COR-L47 (cell line): ENCODE data around the gene PRKN.
"Not testable (repeated sequence)": the region's sequence is repeated elsewhere in the genome, so short reads cannot be mapped to it uniquely, and the experiment has no call there.

Source experiments
- DNase-seq: peaks from one replicate; lab custom pipeline; 2025; lab: John Stamatoyannopoulos, UW

Gene PRKN

DNA sequence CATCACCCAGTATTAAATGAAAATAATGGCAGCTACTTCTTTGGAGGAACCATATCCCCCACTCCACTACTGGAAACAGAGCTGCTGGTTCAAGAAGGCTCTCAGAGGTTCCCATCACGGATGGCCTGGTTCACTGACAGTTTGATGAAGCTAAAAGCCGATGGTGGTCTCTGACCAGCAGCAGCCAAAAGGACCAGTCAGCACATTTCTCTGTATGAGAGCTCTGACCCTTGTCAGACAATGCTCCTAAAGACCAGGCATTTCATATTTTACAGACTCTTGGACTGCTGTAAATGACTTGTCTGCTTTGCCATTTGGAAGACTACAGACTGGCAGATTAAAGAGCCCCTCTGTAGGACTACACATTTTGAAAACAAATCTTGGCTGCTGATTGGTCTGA is 16.6 kb downstream of the PRKN start:
- DNase-seq = no peak

DNA sequence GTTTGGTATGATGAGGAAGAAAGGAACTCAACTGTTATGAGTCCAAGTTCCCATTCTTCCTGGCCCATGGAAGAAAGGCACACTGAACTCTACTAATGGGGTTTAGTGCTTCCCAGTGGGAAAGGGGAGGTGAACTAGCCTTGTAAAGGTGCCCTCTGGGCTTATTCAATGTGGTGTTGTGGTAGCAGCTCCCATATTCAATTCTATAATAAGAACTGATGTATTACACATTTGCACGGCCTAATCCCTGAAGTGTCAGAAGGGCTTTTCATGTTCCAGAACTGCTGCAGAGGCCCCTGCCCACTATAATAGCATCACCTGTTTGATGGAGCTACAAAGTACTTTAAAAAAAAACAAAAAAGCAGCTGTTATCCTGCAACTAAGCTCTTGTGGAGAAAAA is 17.1 kb downstream of the PRKN start:
- no peak for DNase-seq

DNA sequence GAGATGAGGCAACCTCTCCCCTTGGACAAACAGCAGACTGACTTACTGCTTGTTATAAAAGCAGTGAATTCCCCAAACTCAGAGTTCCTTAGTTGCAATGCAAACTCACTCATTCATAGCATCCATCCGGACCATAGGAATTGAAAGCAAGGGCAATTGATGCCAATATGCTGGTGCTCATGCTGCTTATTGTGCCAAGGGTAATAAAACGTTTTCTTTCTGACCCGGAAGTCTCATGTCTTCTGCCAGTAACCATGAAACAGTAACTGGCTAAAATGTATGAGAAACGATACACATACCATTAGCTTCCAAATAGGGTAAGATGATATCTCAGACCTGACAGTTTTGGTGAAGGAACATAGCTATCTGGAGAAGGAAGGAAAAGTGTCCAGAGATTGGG is 18.1 kb downstream of the PRKN start:
- no peak for DNase-seq

DNA sequence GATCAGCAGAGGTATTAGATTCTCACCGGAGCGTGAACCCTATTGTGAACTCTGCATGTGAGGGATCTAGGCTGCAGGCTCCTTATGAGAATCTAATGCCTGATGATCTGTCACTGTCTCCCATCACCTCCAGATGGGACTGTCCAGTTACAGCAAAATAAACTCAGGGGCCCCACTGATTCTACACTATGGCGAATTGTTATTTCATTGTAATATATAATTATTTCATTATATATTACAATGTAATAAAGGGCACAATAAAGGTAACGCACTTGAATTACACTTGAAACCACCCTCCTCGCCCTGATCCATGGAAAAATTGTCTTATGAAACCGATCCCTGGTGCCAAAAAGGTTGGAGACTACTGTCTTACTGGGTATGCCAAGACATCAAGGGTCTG is 18.6 kb downstream of the PRKN start:
- DNase-seq = no peak

DNA sequence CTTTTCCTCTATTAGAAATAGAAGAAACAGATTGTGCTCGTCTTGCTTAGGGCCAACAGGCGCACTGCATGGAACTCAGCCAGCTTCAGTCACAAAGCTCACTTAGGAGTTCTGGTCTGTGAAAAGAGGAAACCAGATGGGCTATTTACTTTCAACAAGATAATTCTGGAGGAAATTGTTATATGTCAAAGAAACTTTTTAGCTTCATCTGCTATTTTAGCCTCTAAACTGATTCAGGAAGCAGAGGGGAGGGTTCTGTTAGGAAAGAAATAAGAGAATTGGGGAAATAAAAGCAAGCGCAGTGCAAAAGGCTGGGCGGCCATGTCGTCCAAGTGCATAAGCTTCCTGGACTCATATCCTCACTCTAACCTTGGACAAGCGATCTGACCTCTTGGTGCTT is 21.3 kb downstream of the PRKN start:
- DNase-seq = no peak

DNA sequence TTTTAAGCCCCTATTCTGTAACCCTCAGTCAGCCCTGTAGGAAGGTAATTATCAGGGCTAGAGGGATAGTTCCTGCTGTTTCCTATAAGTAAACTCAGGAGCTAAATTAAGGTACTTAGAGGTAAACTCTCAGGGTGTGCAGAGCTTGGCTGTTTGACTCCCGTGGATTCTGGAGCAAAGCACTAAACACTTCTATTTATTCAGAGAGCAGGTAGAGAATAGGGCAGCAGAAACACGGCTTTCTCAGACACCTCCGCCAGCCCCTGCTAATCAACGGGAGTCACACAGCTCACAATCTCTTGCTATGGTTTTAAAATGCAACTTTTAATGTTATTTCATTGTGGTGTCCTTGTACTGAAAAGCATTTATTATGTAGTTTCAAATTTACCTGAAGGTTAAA is 21.8 kb downstream of the PRKN start:
- peak; percentile 43 for DNase-seq

DNA sequence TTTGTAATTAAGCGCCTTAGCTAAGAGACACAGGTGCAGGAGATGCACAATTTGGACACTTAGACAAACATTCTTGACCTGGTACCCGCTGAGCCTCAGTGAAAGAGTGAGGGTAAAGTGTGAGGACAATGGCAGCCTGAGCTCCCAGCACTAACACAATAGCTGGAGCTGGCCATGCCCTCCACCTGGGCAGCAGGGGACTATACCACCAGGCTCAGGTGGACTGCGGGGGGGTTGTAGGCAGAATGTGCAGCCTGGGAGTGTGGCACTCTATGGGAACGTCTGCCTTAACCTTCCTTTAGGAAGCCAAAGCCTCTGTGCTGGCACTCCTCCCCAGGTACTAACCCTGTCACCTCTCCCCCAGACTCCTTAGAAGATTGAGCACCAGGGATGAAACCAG is 23.6 kb downstream of the PRKN start:
- DNase-seq = peak; percentile 30

DNA sequence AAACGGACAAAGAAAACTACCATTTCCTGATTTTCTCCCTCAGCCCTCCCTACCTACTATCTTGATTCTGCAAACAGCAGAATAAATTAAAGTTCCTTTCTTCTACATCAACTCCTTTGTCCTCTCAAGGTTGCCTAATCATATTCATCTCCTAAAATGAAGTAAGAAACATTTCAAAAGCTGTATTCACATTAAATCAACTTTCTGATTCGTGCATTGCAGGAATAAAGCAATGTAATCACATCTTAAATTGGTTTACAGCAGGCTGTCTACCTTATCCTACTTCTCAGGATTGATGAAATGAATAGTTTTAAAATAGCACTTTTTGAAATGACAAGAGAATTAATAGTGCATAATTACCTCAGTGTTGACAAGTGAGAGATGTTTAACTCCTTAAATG is 25.1 kb downstream of the PRKN start:
- no peak for DNase-seq

DNA sequence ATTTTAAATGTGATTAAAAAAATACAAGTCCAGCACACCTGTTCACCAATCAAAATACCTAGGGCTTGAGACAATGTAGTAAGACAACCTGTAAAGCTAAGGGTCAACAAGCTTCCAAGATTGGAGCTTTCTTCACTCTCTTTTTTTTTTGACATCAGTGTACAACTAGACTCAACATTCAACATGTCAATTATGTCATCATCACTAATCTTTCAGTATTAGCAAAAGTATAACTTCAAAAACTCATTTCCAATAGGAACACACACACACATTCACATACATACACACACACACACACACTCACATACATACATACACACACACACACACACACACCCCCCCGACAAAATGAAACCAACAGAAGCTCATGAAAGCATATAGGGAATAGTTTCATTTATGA is 26.0 kb downstream of the PRKN start:
- no peak for DNase-seq

DNA sequence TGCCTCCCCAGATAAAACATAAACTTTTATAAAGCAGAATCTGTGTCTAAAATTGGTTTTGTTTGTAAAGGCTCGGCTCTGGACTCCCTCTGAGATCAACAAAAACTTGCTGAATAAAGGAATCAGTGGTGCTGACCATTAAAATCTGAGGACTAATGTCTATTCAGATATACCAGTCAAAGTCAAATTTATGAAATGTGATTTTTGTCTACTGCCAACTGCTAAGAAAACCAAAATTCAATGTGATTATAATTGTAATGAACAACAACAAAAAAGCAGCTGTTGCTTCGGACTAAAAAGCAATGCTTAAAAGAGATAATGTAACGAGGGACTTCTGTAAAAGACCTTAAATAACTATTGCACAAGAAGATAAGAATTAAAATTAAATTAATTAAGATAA is 26.6 kb downstream of the PRKN start:
- no peak for DNase-seq

DNA sequence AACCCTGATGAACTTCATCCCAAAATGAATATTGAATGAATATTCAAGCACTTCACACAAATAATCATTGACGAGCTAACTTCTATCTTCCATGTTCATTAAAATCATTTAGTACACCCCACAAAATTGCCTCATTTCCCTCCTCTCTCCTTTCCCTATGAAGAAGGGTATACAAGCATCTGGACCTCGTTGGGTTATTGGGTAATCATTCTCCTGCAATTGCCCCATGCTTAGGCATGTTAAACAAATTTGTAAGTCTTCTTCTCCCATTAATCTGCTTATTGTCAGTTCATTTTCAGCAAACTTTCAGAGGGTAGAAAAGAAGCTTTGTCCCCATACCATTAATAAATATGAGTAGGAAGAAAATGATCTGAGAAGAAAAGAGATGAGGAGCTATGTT is 27.6 kb downstream of the PRKN start:
- DNase-seq = no peak

DNA sequence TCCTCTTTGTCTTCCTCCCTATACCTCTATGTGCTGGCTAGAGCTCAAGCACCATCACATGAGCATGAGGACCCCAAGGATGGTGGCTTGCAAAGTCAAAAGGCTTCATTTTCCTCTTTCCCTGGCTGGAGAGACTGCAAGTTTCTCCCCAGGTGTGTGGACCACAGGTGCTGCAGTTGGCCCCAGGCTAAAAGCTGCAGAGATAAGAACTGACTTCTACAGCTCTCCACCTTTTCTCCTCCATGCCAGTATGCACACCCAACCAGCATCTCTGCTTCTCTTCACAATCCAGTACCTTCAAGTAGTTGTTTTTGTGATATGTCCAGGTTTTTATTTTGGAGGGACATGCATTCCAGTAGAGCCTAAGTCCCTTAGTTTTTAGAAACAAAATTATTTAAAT is 29.1 kb downstream of the PRKN start:
- no peak for DNase-seq

DNA sequence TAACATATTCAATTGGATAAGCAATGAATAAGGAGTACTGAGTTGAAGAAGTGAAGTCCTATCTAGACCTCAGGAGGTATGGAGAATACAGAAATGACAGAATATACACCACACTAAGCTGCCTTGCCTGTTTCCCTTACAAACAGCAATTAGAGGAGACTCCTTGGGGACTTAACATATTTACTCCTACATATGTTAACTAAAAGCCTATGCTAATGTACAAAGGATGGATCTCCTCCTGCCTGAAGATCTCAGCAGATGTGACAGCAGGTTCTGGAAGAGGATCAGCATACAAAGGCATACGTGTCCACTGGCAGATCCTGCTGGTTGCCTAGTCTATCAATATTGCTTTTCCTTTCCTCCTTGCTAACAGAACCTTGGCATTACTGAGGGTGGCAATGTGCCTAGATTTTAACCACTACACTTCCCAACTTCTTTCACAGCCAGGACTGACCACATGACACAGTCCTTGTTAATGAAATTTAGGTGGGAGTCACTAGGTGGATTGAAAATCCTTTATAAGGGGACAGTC is 29.6 kb downstream of the PRKN start:
- no peak for DNase-seq

DNA sequence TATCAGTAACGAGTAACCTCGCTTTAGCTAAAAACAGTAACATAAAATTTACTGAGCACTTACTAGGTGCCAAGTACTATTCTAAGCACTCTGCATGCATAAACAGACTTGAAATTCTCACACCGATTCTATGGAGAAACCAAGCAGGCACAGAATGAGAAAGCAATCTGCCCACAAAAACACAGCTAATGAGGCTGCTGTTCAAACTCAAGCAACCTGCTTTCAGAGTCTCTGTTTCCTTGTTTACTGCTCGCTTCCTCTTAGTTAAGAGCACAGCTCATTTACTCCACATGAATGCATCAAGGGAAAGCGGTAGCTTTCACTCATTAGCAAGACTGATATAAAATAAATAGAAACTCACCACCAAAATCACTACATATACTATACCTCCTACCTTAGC is 37.4 kb downstream of the PRKN start:
- DNase-seq = no peak

DNA sequence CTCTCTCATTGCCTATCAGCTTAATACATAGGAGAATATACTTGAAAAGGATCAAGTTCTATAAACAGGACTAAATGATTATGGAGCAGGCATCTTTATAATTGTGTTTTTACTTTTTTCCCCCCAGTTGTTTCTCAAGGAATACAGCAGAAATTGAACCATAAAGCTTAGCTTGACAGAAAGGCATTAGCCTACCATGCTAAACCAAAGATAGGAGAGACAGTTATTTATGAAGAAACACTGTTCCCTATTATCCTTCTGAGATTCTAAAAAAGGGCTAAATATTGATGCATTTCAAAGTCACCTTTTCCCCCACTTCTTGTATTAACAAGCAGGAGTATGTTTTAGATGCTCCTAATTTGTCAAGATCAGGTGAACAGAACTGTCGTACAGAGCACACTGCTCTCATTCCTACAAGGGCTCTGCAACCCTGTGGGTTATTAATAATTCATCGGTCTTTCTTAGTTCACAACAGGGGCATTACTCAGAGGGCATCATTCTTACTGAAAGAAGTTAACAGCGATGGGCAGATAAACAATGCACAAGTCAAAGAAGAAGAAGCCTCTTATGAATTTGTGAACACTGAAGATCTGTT is 38.7 kb downstream of the PRKN start:
- DNase-seq = no peak

DNA sequence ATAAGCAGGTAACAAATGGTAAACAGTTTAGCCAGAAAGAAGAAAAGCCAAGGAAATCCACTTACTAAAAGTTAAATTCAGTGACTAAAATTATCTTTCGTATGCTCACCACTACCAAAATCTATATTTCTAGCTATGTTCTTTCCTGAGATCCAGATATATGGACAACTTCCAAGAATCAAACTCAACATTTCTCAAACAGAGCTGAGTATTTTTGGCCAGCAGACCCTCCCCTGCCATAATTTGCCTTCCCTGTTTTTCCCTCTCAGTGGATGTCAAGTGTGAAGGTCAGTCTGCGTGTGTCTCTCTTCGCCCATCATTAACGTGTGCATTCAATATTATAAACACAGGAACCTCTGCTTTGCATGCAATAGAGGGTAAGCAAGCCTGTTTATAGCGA is 42.0 kb downstream of the PRKN start:
- DNase-seq = no peak

DNA sequence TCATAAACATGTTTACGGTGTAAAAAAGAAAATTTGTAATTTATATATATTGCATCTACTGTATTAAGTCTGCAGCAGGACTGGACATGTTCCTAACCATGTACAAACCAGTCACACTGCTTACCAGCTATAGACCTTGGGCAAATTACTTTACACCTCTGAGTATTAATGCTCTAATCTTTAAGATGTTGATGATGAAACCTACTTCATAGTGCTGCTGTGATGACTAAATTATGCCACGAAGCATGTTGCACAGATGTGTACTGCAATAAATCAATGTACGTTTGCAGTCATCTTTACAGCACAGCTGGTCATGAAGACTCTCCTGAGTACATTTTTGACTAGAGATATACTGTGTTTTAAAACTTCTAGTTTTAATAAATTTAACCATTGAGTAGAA is 42.6 kb downstream of the PRKN start:
- DNase-seq = no peak

DNA sequence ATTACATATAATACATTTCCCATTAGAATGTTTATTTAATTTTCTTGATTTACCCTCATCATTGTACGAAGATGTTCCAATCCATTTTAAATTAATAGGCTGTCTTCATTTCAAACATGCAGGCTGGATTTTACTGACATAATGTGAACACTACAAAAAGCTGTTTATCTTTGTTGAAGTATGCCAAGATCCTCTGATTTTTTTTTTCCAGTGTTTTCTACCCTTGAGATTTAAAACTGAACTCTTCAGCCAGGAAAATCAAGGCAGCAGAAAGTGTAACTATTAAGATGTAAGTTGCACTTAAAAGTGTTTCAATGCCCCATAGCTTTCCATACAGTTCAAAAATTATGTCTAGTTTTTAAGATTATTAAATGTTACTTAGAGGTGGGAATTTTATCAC is 43.5 kb downstream of the PRKN start:
- no peak for DNase-seq

DNA sequence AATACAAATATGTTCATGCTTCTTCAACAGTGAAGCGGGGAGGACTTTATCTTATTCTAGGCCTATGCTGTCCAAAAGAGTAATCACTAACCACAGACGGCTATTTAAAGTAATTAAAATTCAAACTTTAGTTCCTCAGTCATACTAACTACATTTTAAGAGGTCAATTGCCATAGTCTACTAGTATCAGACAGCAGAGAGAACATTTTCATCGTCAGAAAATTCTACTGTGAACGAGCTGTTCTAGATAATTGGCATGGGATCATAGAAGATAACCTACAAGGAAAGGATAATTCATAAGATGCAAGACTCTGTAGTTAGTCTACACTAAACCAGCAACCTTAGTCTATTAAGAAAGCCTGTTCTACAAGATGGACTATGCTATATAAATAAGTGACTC is 44.4 kb downstream of the PRKN start:
- DNase-seq = no peak

DNA sequence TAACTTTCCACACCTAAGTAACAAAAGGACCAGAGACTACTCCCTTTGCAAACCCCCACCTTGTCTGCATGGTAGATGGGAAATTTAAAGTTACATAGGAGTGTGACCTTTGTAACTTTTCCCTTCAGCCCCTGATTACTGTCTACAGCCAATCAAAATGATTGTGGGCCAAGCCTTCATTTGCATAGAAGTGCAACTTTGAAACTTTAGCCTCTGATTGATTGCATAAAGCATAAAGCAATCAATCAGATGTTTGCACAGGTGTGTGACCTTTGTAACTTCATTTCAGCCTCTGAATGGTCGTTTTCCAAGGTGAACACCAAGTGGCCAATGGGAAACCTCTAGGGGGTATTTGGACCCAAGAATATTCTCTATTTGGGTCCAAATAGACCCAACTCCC is 46.1 kb downstream of the PRKN start:
- no peak for DNase-seq

DNA sequence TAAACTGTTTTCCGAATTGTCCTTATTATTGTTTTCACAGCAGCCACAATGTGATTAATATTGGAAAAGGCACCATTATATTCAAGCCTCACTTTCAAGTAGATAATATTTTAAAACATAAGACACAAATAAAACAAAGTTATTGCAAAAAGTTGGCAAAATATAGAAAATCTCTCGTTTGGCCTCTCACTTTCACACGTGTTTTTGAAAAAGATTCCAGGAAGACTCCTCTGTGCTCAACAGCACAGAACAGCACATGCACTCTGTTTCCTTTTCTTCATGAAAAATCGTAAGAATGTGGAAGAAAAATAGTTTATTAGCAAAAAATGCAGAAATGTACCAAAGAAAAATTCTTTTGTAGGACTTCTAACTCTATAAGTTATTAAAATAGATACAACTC is 46.7 kb downstream of the PRKN start:
- DNase-seq = no peak

DNA sequence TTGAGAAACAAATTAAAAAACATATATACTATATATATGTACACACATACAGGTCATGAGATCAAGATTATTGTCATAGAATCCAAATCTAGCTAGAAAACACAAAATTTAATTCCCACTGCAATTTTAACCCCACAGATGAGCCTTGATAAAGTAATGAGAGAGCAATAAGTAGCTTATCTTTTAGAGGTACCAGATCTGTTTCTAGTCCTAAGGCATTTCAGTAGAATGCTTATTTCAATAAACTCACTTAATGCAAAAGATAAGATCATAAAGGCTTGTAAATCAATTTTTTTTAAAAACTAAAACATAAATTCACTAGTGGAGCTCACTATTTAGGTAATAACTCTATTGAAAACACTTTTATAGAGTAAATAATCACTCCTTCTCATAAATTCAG is 47.2 kb downstream of the PRKN start:
- no peak for DNase-seq

DNA sequence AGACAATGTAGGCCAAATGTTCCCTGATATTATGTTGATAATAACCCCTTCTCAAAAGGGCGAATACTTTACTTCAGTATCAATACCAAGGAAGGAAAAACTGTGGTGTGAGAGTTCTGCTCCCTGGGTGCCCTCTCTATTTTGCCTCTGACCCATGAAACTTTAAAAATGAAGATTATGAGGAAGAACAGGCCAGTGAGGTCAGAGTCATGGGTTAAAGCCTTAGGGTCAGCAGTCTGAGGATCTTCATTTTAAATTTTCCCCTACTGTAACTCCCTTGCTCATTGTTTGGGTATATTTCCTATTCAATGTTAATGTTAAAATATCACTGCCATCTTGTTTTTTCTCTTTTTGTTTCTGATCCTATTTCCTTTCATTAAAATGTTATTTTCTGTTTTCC is 47.9 kb downstream of the PRKN start:
- DNase-seq = no peak

DNA sequence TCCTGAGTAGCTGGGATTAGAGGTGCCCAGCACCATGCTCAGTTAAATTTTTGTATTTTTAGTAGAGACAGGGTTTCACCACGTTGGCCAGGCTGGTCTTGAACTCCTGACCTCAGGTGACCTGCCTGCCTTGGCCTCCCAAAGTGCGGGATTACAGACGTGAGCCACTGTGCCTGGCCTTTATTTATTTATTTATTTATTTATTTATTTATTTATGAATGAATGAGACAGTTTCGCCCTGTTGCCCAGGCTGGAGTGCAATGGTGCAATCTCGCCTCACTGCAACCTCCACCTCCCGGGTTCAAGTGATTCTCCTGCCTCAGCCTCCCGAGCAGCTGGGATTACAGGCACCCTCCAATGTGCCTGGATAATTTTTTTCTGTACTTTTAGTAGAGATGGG is 48.7 kb downstream of the PRKN start:
- not testable (repeated sequence) for DNase-seq

DNA sequence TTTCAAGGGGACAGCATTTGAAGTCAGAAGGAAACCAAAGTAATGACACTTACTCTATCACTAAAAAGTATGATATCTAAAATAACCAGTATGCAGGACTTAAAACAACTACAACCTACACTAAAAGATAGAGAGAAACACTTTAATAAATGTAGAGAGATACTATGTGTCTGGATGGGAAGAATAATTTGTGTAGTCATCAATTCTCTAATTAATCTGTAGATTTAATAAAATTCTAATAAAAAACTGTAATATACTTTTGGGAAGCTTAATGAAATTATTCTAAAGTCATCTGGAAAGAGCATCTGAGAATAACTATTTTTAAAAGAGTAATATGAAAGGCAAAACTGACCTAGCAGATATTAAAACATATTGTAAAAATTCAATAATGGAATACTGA is 52.1 kb downstream of the PRKN start:
- DNase-seq = no peak
